Measurements from ENCODE around the gene CHMP2B. TPM values are rescaled to one million over a fixed set of nuclear protein-coding genes. Genes with fewer than 3 reads are reported as not detected.
"Not testable (repeated sequence)": the region's sequence is repeated elsewhere in the genome, so short reads cannot be mapped to it uniquely, and the experiment has no call there.

The CHMP2B gene
- total and polyA plus RNA-seq, 5 donors: 23.5 to 41.0 (median 34.5) TPM

DNA sequence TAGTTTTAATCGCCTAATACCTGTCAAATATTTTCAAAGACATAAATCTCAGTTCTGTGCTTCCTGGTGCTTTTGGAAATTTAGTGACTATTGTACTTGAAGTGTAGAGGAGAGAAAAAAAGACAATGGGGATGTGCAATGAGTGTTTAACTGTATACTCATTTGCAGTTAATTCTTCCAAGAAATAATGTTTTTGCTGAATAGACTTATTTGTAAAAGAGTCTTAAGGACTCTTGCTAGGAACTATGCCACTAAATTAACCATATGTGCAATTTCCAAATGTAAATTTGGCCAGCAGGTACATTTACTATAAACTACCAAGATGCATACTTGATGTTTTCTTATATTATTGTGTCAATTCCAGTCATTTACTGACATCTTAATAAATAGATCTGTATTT is 2.0 kb downstream of the CHMP2B start:
- H3K27ac ChIP-seq (ENCODE audit: low read length): no peak overlapping the region
- no peak for ATAC-seq
- no peak overlapping the region for H3K4me3 ChIP-seq (ENCODE audit: low read length)
- intact Hi-C loops (cut with DNase I): no loop called here
- no peaks in the 10 kb centered on the region for H3K9me3 ChIP-seq (ENCODE audit: control insufficient read depth, low read length)
- H3K27me3 ChIP-seq (ENCODE audit: control insufficient read depth, insufficient read depth): no peaks in the 10 kb centered on the region
- 86% methylated on average over 1 of the region's 1 CpG for WGBS
- peaks cover 2% of the 10 kb centered on the region for H3K4me1 ChIP-seq (ENCODE audit: control insufficient read depth, insufficient read depth, low read length)
- no peak for DNase-seq

GRCh38 chr3:87233805-87234204 is 6.7 kb downstream of the CHMP2B start:
- H3K4me3 ChIP-seq (ENCODE audit: low read length): no peak overlapping the region
- intact Hi-C loops (cut with DNase I): no loop called here
- peaks cover 3% of the 10 kb centered on the region for H3K4me1 ChIP-seq (ENCODE audit: control insufficient read depth, insufficient read depth, low read length)
- ATAC-seq (no peak), DNase-seq (no peak)
- WGBS: 98% methylated on average over 1 of the region's 1 CpG
- H3K27ac ChIP-seq (ENCODE audit: low read length): no peak overlapping the region
- H3K27me3 ChIP-seq (ENCODE audit: control insufficient read depth, insufficient read depth): no peaks in the 10 kb centered on the region
- no peaks in the 10 kb centered on the region for H3K9me3 ChIP-seq (ENCODE audit: control insufficient read depth, low read length)

GRCh38 chr3:87236093-87236492 is 9.0 kb downstream of the CHMP2B start:
- H3K9me3 ChIP-seq (ENCODE audit: control insufficient read depth, low read length): no peaks in the 10 kb centered on the region
- H3K4me3 ChIP-seq (ENCODE audit: low read length): no peak overlapping the region
- no peak for DNase-seq
- no peak overlapping the region for H3K27ac ChIP-seq (ENCODE audit: low read length)
- no peaks in the 10 kb centered on the region for H3K27me3 ChIP-seq (ENCODE audit: control insufficient read depth, insufficient read depth)
- 88% methylated on average over 1 of the region's 1 CpG for WGBS
- peaks cover 3% of the 10 kb centered on the region for H3K4me1 ChIP-seq (ENCODE audit: control insufficient read depth, insufficient read depth, low read length)
- ATAC-seq: no peak
- intact Hi-C loops (cut with DNase I): no loop called here

- intact Hi-C loops (cut with DNase I): no loop called here
- no peaks in the 10 kb centered on the region for H3K9me3 ChIP-seq (ENCODE audit: control insufficient read depth, low read length)
- H3K4me1 ChIP-seq (ENCODE audit: control insufficient read depth, insufficient read depth, low read length): peaks cover 1% of the 10 kb centered on the region
- DNase-seq: no peak
- WGBS: 82% methylated on average over 3 of the region's 3 CpGs
- H3K4me3 ChIP-seq (ENCODE audit: low read length): no peak overlapping the region
- ATAC-seq: no peak
- no peak overlapping the region for H3K27ac ChIP-seq (ENCODE audit: low read length)
- H3K27me3 ChIP-seq (ENCODE audit: control insufficient read depth, insufficient read depth): no peaks in the 10 kb centered on the region
These were observed 19.7 kb downstream of the CHMP2B start for GRCh38 chr3:87246662-87247429.

DNA sequence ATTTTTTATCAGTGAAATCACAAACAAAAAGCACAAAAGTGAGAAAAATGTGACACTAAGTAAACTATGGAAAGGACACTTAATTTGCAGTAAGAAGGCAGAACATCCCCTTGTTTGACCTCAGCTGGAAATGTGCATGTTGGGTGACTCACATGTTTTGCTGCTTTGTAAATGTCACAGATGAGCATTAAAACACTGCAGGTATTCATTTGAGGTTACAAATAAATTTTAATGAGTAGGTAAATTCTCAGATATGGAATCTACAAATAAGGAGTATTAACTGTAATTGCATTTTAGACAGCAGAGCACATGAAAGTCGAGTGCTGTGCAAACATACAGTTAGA is 20.3 kb downstream of the CHMP2B start:
- Histone ChIP-seq H3K4me3 (ENCODE audit: low read length) (no peak overlapping the region), H3K4me1 (ENCODE audit: control insufficient read depth, insufficient read depth, low read length) (peaks cover 1% of the 10 kb centered on the region), H3K27ac (ENCODE audit: low read length) (no peak overlapping the region), H3K27me3 (ENCODE audit: control insufficient read depth, insufficient read depth) (no peaks in the 10 kb centered on the region), H3K9me3 (ENCODE audit: control insufficient read depth, low read length) (no peaks in the 10 kb centered on the region)
- DNase-seq (no peak), ATAC-seq (no peak)
- intact Hi-C loops (cut with DNase I): no loop called here
- WGBS: 97% methylated on average over 1 of the region's 1 CpG

- H3K27me3 ChIP-seq (ENCODE audit: control insufficient read depth, insufficient read depth); H3K9me3 ChIP-seq (ENCODE audit: control insufficient read depth, low read length); H3K27ac ChIP-seq (ENCODE audit: low read length); ATAC-seq; H3K4me1 ChIP-seq (ENCODE audit: control insufficient read depth, insufficient read depth, low read length); H3K4me3 ChIP-seq (ENCODE audit: low read length); DNase-seq; intact Hi-C loops (cut with DNase I): not testable (repeated sequence)
- 85% methylated on average over 6 of the region's 6 CpGs for WGBS
These were observed 21.1 kb downstream of the CHMP2B start for GRCh38 chr3:87248231-87248630.

- no peaks in the 10 kb centered on the region for H3K9me3 ChIP-seq (ENCODE audit: control insufficient read depth, low read length)
- H3K4me3 ChIP-seq (ENCODE audit: low read length): no peak overlapping the region
- H3K4me1 ChIP-seq (ENCODE audit: control insufficient read depth, insufficient read depth, low read length): peaks cover 1% of the 10 kb centered on the region
- ATAC-seq: no peak
- H3K27me3 ChIP-seq (ENCODE audit: control insufficient read depth, insufficient read depth): no peaks in the 10 kb centered on the region
- intact Hi-C loops (cut with DNase I): no loop called here
- WGBS: 96% methylated on average over 1 of the region's 1 CpG
- no peak overlapping the region for H3K27ac ChIP-seq (ENCODE audit: low read length)
- DNase-seq: no peak
These were observed 21.7 kb downstream of the CHMP2B start for GRCh38 chr3:87248831-87249230.

DNA sequence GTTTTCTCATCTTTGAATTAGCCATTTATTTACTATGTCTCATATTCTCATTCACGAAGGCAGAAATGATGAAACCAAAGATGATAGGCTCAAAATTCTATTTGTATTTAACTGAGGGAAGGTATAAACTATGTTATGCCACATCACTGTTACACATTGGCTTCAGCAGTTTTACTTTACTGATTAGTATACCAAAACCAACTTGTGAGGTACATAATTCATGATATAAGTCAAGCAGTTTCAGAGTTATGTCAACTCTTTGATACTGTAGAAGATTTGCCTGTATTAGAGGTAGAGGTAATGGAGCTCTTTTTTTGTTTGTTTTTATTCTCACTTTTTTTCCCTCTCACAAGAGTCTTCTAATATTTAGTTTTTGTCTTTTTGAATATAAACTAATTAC is 22.9 kb downstream of the CHMP2B start:
- H3K4me3 ChIP-seq (ENCODE audit: low read length): no peak overlapping the region
- H3K9me3 ChIP-seq (ENCODE audit: control insufficient read depth, low read length): no peaks in the 10 kb centered on the region
- H3K4me1 ChIP-seq (ENCODE audit: control insufficient read depth, insufficient read depth, low read length): peaks cover 1% of the 10 kb centered on the region
- 96% methylated on average over 1 of the region's 1 CpG for WGBS
- H3K27me3 ChIP-seq (ENCODE audit: control insufficient read depth, insufficient read depth): no peaks in the 10 kb centered on the region
- DNase-seq (no peak), ATAC-seq (no peak)
- H3K27ac ChIP-seq (ENCODE audit: low read length): no peak overlapping the region
- intact Hi-C loops (cut with DNase I): no loop called here

GRCh38 chr3:87260270-87260669 is 33.2 kb downstream of the CHMP2B start:
- no peak overlapping the region for H3K4me3 ChIP-seq (ENCODE audit: low read length)
- no peak for DNase-seq
- no peaks in the 10 kb centered on the region for H3K4me1 ChIP-seq (ENCODE audit: control insufficient read depth, insufficient read depth, low read length)
- H3K9me3 ChIP-seq (ENCODE audit: control insufficient read depth, low read length): no peaks in the 10 kb centered on the region
- H3K27ac ChIP-seq (ENCODE audit: low read length): no peak overlapping the region
- H3K27me3 ChIP-seq (ENCODE audit: control insufficient read depth, insufficient read depth): no peaks in the 10 kb centered on the region
- 39% methylated on average over 4 of the region's 4 CpGs for WGBS
- ATAC-seq: no peak
- intact Hi-C loops (cut with DNase I): no loop called here

GRCh38 chr3:87261925-87262324 is 34.8 kb downstream of the CHMP2B start:
- WGBS: 67% methylated on average over 2 of the region's 2 CpGs
- Histone ChIP-seq H3K4me1 (ENCODE audit: control insufficient read depth, insufficient read depth, low read length) (no peaks in the 10 kb centered on the region), H3K4me3 (ENCODE audit: low read length) (no peak overlapping the region), H3K27me3 (ENCODE audit: control insufficient read depth, insufficient read depth) (no peaks in the 10 kb centered on the region), H3K27ac (ENCODE audit: low read length) (no peak overlapping the region), H3K9me3 (ENCODE audit: control insufficient read depth, low read length) (no peaks in the 10 kb centered on the region)
- intact Hi-C loops (cut with DNase I): no loop called here
- DNase-seq (no peak), ATAC-seq (no peak)

GRCh38 chr3:87267953-87268645 is 41.0 kb downstream of the CHMP2B start:
- H3K27ac ChIP-seq (ENCODE audit: low read length): no peak overlapping the region
- intact Hi-C loops (cut with DNase I): no loop called here
- peaks cover 3% of the 10 kb centered on the region for H3K4me1 ChIP-seq (ENCODE audit: control insufficient read depth, insufficient read depth, low read length)
- H3K27me3 ChIP-seq (ENCODE audit: control insufficient read depth, insufficient read depth): no peaks in the 10 kb centered on the region
- DNase-seq (no peak), ATAC-seq (no peak)
- 85% methylated on average over 8 of the region's 8 CpGs for WGBS
- no peak overlapping the region for H3K4me3 ChIP-seq (ENCODE audit: low read length)
- H3K9me3 ChIP-seq (ENCODE audit: control insufficient read depth, low read length): no peaks in the 10 kb centered on the region
